ENCODE results near the gene GTF2IRD1.

GRCh38 chr7:74409571-74409970, 44.1 kb upstream of the GTF2IRD1 start:
- TF ChIP-seq CTCF (IDR thresholded peaks at IDR 0.05) (no peak), POLR2AphosphoS5 (IDR thresholded peaks at IDR 0.05; ENCODE audit: low read depth, low read length) (no peak), SIN3A (IDR thresholded peaks at IDR 0.05; ENCODE audit: borderline replicate concordance, insufficient read depth, low read depth, low read length) (no peak), REST (IDR thresholded peaks at IDR 0.05; ENCODE audit: insufficient read depth in 1 of 2, low read depth in 2 of 2, low read length in 1 of 2) (no peak)
